Measurements from ENCODE around the gene TCTN1.
"Not testable (repeated sequence)": the region's sequence is repeated elsewhere in the genome, so short reads cannot be mapped to it uniquely, and the experiment has no call there.

The TCTN1 gene

GRCh38 chr12:110639336-110640141 is 25.6 kb downstream of the TCTN1 start:
- peak; percentile 41 for DNase-seq (ENCODE audit: low read depth)
- no peak overlapping the region for H3K4me3 ChIP-seq (ENCODE audit: low read length)
- no peak for TF ChIP-seq CTCF (IDR thresholded peaks at IDR 0.05; ENCODE audit: insufficient read depth, low read depth, low read length, missing control alignments)

GRCh38 chr12:110640275-110641025 is 26.5 kb downstream of the TCTN1 start:
- no peak overlapping the region for H3K4me3 ChIP-seq (ENCODE audit: low read length)
- no peak for DNase-seq (ENCODE audit: low read depth)
- no peak for TF ChIP-seq CTCF (IDR thresholded peaks at IDR 0.05; ENCODE audit: insufficient read depth, low read depth, low read length, missing control alignments)

- H3K4me3 ChIP-seq (ENCODE audit: low read length): no peak overlapping the region
- TF ChIP-seq CTCF (IDR thresholded peaks at IDR 0.05; ENCODE audit: insufficient read depth, low read depth, low read length, missing control alignments): no peak
- no peak for DNase-seq (ENCODE audit: low read depth)
Observed at GRCh38 chr12:110641521-110641920, 27.6 kb downstream of the TCTN1 start.

GRCh38 chr12:110647631-110648040 is 33.7 kb downstream of the TCTN1 start:
- no peak for DNase-seq (ENCODE audit: low read depth)
- no peak overlapping the region for H3K4me3 ChIP-seq (ENCODE audit: low read length)
- no peak for TF ChIP-seq CTCF (IDR thresholded peaks at IDR 0.05; ENCODE audit: insufficient read depth, low read depth, low read length, missing control alignments)

- DNase-seq (ENCODE audit: low read depth): no peak
- no peak overlapping the region for H3K4me3 ChIP-seq (ENCODE audit: low read length)
- no peak for TF ChIP-seq CTCF (IDR thresholded peaks at IDR 0.05; ENCODE audit: insufficient read depth, low read depth, low read length, missing control alignments)
Observed at GRCh38 chr12:110649341-110649847, 35.5 kb downstream of the TCTN1 start.

- not testable (repeated sequence) for H3K4me3 ChIP-seq (ENCODE audit: low read length); DNase-seq (ENCODE audit: low read depth)
Observed at GRCh38 chr12:110654238-110654637, 40.3 kb downstream of the TCTN1 start.

- no peak for TF ChIP-seq CTCF (IDR thresholded peaks at IDR 0.05; ENCODE audit: insufficient read depth, low read depth, low read length, missing control alignments)
- no peak overlapping the region for H3K4me3 ChIP-seq (ENCODE audit: low read length)
Observed at GRCh38 chr12:110656071-110656655, 42.2 kb downstream of the TCTN1 start.

More at GRCh38 chr12:110656071-110656655, 42.2 kb downstream of the TCTN1 start:
- no peak for DNase-seq (ENCODE audit: low read depth)

All from epithelial cell of esophagus (primary cell).